SU-DHL-6 (cell line): ENCODE measurements around the gene PPP4R3A.

Experiments
- CTCF ChIP-seq: fragments of 200-600 bp; sonication (generic); IDR thresholded peaks from one replicate; pipeline ENCODE4 v1.5.1; 2017; ENCODE audit warnings: antibody characterized with exemption, mild to moderate bottlenecking, low read length, moderate library complexity; ENCODE audit not compliant: insufficient read depth, poor library complexity, severe bottlenecking
- EZH2phosphoT487 ChIP-seq: fragments of 200-600 bp; sonication (generic), shearing (Covaris generic); conservative IDR thresholded peaks from 2 replicates; pipeline ENCODE4 v1.6.1; 2018; ENCODE audit warnings: mild to moderate bottlenecking, antibody characterized with exemption, low read length, moderate library complexity, mixed read lengths

GRCh38 chr14:91554535-91555332 is 44.6 kb upstream of the PPP4R3A start:
- no peak for TF ChIP-seq CTCF
- no peak for TF ChIP-seq EZH2phosphoT487
